Nephron (organoid): ENCODE data around the gene FIBIN.
"Not testable (repeated sequence)": the region's sequence is repeated elsewhere in the genome, so short reads cannot be mapped to it uniquely, and the experiment has no call there.

ENCODE experiments used
- H3K27ac Mint-ChIP-seq, 3 experiments: 2 replicates each; pipeline ENCODE4 v1.8.0; 2020; ENCODE audit warnings: mixed read lengths in 3 of 3, mild to moderate bottlenecking in 2 of 3, moderate library complexity in 1 of 3
- H3K27me3 Mint-ChIP-seq: 2 replicates; pipeline ENCODE4 v1.8.0; 2021; ENCODE audit warnings: low read depth, mild to moderate bottlenecking, moderate library complexity, mixed read lengths
- H3K36me3 Mint-ChIP-seq: 2 replicates; pipeline ENCODE4 v1.8.0; 2020; ENCODE audit warnings: low read depth, mixed read lengths
- H3K4me1 Mint-ChIP-seq: 2 replicates; pipeline ENCODE4 v1.8.0; 2020; ENCODE audit warnings: mixed read lengths
- H3K4me3 Mint-ChIP-seq, 3 experiments: 2 replicates each; pipeline ENCODE4 v1.8.0; 2020; ENCODE audit warnings: mild to moderate bottlenecking in 3 of 3, mixed read lengths in 3 of 3, moderate library complexity in 2 of 3
- H3K9me3 Mint-ChIP-seq: 2 replicates; pipeline ENCODE4 v1.8.0; 2020; ENCODE audit warnings: mixed read lengths
- CTCF ChIP-seq, 3 experiments: fragments of 200-600 bp; sonication (generic); IDR thresholded peaks; one replicate each; pipeline ENCODE4 v1.5.0; 2021; ENCODE audit warnings: antibody characterized with exemption in 3 of 3; ENCODE audit not compliant: unreplicated experiment in 3 of 3

Gene FIBIN

GRCh38 chr11:26995701-26996460 lies 2.0 kb downstream of the FIBIN start:
- Mint-ChIP-seq H3K9me3 (no peaks in the 10 kb centered on the region), H3K27me3 (peaks cover 6% of the 10 kb centered on the region), H3K4me1 (peaks cover 50% of the 10 kb centered on the region), H3K4me3 (peak overlapping the region; percentile 78 to 82 (median 80)), H3K36me3 (no peaks in the 10 kb centered on the region), H3K27ac (peak overlapping the region; percentile 8 to 85 (median 70))
- no peak for TF ChIP-seq CTCF (IDR thresholded peaks at IDR 0.05; ENCODE audit: unreplicated experiment in 3 of 3)

GRCh38 chr11:26997378-26997777 lies 3.5 kb downstream of the FIBIN start:
- Mint-ChIP-seq H3K27ac (peak overlapping the region in 1 of 3 experiments; percentile 85), H3K9me3 (no peaks in the 10 kb centered on the region), H3K4me1 (peaks cover 46% of the 10 kb centered on the region), H3K4me3 (peak overlapping the region in 2 of 3 experiments; percentile 57 to 82), H3K36me3 (no peaks in the 10 kb centered on the region), H3K27me3 (peaks cover 6% of the 10 kb centered on the region)
- TF ChIP-seq CTCF (IDR thresholded peaks at IDR 0.05; ENCODE audit: unreplicated experiment in 3 of 3): no peak

- not testable (repeated sequence) for H3K27ac Mint-ChIP-seq, H3K4me3 Mint-ChIP-seq, H3K27me3 Mint-ChIP-seq, H3K9me3 Mint-ChIP-seq, H3K36me3 Mint-ChIP-seq
- H3K4me1 Mint-ChIP-seq: peaks cover 27% of the 10 kb centered on the region
Observed at GRCh38 chr11:27001136-27001730, 7.3 kb downstream of the FIBIN start.

GRCh38 chr11:27002431-27002830 lies 8.5 kb downstream of the FIBIN start:
- no peaks in the 10 kb centered on the region for H3K9me3 Mint-ChIP-seq
- H3K4me3 Mint-ChIP-seq: no peak overlapping the region
- no peaks in the 10 kb centered on the region for H3K36me3 Mint-ChIP-seq
- no peaks in the 10 kb centered on the region for H3K27me3 Mint-ChIP-seq
- peaks cover 16% of the 10 kb centered on the region for H3K4me1 Mint-ChIP-seq
- no peak overlapping the region for H3K27ac Mint-ChIP-seq
- TF ChIP-seq CTCF (IDR thresholded peaks at IDR 0.05; ENCODE audit: unreplicated experiment in 3 of 3): no peak

GRCh38 chr11:27002838-27003237 lies 8.9 kb downstream of the FIBIN start:
- no peak for TF ChIP-seq CTCF (IDR thresholded peaks at IDR 0.05; ENCODE audit: unreplicated experiment in 3 of 3)

GRCh38 chr11:27004103-27004502 lies 10.2 kb downstream of the FIBIN start:
- Mint-ChIP-seq H3K27ac (no peak overlapping the region), H3K36me3 (no peaks in the 10 kb centered on the region), H3K4me1 (peaks cover 15% of the 10 kb centered on the region), H3K27me3 (no peaks in the 10 kb centered on the region), H3K4me3 (no peak overlapping the region), H3K9me3 (no peaks in the 10 kb centered on the region)
- TF ChIP-seq CTCF (IDR thresholded peaks at IDR 0.05; ENCODE audit: unreplicated experiment in 3 of 3): no peak

More at GRCh38 chr11:27002838-27003237, 8.9 kb downstream of the FIBIN start:
- H3K27ac Mint-ChIP-seq: no peak overlapping the region
- H3K4me3 Mint-ChIP-seq: no peak overlapping the region
- H3K9me3 Mint-ChIP-seq: no peaks in the 10 kb centered on the region
- peaks cover 15% of the 10 kb centered on the region for H3K4me1 Mint-ChIP-seq
- H3K27me3 Mint-ChIP-seq: no peaks in the 10 kb centered on the region
- H3K36me3 Mint-ChIP-seq: no peaks in the 10 kb centered on the region
